ENCODE results near the gene SLX9.

GRCh38 chr21:44994047-44994694 lies 54.3 kb downstream of the SLX9 start:
- no peak for TF ChIP-seq POLR2A (IDR thresholded peaks at IDR 0.05)
- TF ChIP-seq CTCF (IDR thresholded peaks at IDR 0.05): no peak
- peak; percentile 23 to 48 for TF ChIP-seq POLR2AphosphoS5 (IDR thresholded peaks at IDR 0.05)
- no peak for TF ChIP-seq EP300 (IDR thresholded peaks at IDR 0.05)
